Stimulated activated CD8-positive, alpha-beta memory T cell treated with anti-CD3 and anti-CD28 coated beads, Interleukin-2, amount 100 ng/mL, for 48 hours (primary cell): ENCODE measurements around the gene LRRC74B.
"Not testable (repeated sequence)": the region's sequence is repeated elsewhere in the genome, so short reads cannot be mapped to it uniquely, and the experiment has no call there.

ENCODE experiments used
- DNase-seq, 2 donors: peaks; one replicate each; pipeline ENCODE4 v3.0.0-alpha.2; 2020; ENCODE audit warnings: low read depth in 2 of 2

LRRC74B gene

GRCh38 chr22:21045585-21046294 lies at the start of gene LRRC74B:
TSS of gene LRRC74B (plus strand) at chr22:21045946. CDS start at chr22:21045987, 41 bp downstream.
- peak; percentile 70 to 78 for DNase-seq

DNA sequence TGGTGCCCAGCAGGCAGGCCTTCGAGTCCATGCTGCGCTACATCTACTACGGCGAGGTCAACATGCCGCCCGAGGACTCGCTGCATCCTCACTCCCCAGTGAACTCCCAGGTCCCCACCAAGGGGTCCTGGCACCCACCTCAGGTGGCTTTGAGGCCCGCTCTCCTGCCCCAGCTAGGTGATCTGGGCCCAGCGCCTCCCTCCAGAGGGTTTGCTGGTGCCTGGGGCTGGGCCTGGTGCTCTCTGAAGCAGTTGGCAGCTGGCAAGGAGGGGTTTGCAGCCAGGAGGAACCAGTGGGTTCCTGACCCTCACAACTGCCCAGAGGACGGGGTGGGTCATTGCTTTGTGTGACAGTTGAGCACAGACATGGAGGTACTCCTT lies 49.7 kb upstream of the LRRC74B start:
- DNase-seq, result no peak

DNA sequence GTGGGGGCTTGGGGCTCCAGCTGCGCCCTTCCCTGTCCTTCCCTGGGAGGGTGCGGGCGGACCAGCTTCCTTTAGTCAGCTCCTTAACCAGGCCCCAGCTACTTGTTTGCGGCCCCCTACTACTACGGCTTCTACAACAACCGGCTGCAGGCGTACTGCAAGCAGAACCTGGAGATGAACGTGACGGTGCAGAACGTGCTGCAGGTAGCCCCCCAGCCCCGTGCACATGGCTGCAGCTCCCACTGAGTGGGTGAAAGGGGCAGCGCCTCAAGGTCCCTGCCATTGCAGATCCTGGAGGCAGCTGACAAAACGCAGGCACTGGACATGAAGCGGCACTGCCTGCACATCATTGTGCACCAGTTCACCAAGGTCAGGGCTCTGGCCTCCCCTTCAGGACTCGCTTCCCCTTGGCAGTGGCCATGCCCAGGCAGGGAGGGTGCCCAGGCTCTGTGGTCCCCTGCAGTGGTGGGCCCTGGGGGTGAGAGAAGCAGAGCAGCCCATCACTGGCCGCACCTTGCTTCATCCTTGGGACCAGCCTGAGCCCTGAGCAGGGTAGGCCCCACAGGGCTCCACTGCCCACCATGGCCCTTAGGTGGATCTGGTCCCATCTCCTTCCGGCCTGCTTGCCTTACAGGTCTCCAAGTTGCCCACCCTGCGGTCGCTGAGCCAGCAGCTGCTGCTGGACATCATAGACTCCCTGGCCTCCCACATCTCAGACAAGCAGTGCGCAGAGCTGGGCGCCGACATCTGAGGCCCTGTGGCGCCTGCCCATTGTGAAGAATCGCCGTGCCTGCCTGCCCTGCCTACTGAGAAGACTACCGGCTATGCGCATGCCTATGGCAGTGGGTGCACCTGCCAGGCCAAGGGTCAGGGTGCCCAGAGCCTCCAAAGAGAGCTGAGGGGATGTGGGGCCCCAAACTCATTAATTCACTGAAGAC lies 48.9 kb upstream of the LRRC74B start:
- DNase-seq, result no peak

DNA sequence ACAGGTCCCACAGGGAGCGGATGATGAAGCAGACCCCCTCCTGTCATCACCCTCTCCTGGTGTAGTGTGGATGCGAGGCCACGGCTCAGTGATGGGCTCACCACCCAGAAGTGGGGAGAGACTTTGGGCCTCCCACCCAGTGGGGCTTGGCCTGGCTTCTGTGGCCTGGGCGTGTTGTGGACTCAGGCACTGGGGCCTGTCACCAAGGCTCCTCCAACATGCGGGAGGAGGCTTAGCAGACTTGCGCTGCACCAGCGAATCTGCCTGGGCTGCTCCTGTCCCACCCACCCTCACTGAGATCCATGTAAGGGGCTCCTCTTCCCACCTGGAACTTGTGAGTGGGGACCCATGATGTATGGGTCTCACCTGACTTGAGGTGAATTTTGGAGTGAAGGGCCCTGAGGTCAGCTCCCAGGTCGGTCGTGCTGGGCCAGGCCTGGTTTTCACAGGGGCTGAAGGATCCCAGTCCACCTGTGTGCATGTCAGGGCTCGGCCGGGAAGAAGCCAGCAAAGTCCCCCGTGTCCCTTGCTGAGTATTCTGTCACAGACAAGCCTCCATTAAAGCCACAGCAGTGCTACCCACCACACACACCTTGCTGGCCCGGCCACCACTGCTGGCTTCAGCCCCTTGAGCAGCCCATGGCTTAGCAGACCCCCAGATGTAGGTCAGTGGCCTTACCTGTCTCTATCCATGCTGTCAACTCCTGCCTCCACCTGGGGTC lies 48.0 kb upstream of the LRRC74B start:
- no peak for DNase-seq

GRCh38 chr22:20998411-20999336 lies 47.1 kb upstream of the LRRC74B start:
- no peak for DNase-seq

- no peak for DNase-seq
Observed at GRCh38 chr22:20999350-21000206, 46.2 kb upstream of the LRRC74B start.

- no peak for DNase-seq
Observed at GRCh38 chr22:21000207-21000986, 45.3 kb upstream of the LRRC74B start.

- no peak for DNase-seq
Observed at GRCh38 chr22:21000987-21001600, 44.7 kb upstream of the LRRC74B start.

DNA sequence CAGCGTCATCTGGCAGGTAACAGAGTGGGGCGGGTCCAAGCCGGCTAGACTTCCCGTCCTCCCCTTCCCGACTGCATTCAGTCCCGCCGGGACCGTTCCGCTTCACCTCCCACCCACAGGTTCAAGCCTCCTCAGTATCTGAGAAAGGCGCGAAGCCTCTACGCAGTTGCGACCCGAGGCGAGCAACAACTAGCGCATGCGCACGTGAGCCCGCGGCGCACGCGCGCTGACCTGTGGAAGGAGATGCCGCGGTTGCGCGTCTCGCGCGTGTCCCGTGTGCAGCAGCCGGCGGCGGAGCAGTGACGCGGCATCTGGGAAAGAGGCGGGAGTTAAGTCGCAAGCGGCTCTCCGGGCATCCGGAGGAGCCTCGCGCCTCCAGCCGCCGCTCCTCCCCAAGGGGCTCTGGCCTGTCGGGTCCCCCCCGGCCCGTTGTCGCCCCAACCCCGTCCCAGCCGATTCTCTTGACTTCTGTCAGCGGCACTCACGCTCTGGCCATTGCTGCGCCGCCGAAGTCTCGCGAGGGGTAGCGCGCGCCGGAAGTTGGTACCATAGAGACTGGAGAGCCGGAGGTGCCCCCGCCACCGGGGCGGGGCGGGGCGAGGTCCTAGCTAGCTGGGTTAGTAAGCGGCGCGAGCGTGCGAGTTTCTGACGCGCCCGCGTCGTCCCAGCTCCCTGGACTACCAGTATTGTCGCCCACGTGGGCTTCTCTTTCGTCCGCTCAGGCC lies 44.0 kb upstream of the LRRC74B start, which contains the start of gene THAP7:
TSS of gene THAP7 (minus strand) at position 518 of the 725 bp plus-strand sequence. CDS start at position 311, 207 bp downstream.
- peak; percentile 92 to 98 for DNase-seq

DNA sequence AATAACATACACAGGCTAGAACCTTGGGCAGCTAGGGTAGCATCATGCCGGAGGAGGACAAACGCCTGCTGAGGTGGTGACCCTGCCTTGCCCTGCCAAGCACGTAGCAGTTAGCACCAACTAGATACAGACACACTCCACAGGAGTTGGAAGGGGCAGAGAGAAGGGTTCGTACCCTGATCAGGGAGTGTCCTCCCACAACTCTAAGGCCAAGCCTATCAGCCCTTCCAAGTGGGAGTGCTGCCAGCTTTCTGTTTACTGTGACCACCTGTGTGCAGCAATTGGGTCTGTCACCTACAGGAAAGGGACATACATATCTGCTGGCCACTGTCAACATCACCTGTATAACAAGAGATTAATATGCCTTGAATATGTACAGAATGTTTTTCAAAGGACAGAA lies 42.0 kb upstream of the LRRC74B start:
- DNase-seq, result no peak

- not testable (repeated sequence) for DNase-seq
Observed at GRCh38 chr22:21009208-21009607, 36.5 kb upstream of the LRRC74B start.

- no peak for DNase-seq
Observed at GRCh38 chr22:21009638-21010425, 35.9 kb upstream of the LRRC74B start.

DNA sequence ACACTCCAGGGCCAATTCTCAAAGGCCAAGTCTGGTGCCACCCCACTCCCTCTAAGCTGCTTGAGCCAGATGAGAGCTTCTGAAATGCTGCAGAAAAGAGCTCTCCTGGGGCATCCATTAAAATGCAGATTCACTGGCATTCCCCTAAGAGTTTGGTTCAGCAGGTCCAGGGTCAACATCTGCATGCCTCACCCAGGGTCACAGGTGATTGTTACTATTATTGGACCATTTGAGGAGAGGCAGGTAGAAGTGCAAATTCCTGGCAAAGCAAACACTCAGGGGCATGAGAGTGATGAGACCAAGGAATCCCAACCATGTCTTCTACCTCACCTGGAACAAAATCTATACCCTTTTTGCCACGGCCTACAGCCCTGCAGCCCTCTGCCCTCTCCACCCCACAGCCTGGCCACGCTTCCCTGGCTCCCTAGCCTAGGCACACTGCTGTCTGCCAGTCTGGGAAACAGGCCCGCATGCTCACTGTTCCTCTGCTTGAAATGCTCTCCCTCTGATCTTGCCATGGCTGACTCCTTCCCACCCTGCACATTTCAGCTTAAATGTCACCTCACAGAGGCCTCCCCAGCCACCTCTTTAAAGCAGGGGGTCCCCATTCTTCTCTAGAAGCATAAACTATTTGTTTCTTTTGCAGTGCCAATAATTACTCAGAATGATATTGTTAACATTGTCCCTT lies 35.2 kb upstream of the LRRC74B start:
- no peak for DNase-seq

DNA sequence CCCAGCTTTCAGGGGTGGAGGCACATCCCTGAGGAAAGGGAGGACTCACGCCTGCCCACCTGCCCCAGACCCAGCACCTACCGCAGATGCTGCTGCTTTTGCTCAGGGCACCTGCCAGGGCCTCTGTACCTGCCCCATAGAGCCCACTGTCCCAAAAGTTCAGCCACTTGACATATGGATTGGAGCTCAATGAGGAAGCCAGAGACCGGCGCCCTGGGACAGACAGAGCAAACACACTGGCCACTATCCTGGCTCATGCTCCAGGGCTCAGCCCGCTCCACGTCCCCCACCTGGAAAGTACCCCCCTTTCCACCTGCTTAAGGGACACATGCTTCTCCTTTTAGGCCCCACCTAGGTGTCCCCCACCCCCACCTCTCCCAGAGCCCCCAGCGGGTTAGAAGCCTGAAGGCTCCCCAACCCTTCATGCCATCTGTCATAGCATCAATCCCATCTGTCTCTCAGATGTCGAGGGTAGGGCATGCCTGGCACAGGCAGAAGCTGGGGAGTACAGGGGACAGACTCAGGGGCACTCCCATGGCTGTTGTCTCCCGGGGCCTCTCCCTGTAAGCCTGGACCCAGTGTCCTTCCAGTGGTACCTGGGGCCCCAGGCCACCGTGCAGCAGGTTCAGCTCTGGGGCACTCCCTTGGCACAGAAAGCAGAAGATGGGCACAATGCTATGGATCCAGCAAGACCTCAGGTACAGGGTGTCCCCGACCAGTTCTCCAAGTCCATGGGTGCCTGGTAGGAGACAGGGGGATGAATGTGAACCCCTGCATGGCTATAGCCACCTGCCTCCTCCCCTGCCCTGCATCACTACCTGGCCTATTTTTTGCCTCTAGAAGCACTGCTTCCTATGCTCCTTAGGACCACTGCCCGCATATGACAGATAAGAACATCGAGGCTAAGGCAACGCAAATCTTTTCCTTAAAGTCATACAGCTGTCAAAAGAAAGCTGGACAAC lies 33.0 kb upstream of the LRRC74B start:
- no peak for DNase-seq

- no peak for DNase-seq
Observed at GRCh38 chr22:21013657-21014201, 32.0 kb upstream of the LRRC74B start.
